B cell (primary cell): Measurements from ENCODE around the gene EML6. TPM values are rescaled to one million over a fixed set of nuclear protein-coding genes. Genes with fewer than 3 reads are reported as not detected.

ENCODE experiments used
- ATAC-seq: fragments of 200-7000 bp; cut with Tn5 transposase; one replicate; pipeline ENCODE4 v1.10.0; 2021; ENCODE audit warnings: low read depth, mild to moderate bottlenecking, moderate number of reproducible peaks, moderate library complexity
- CTCF ChIA-PET: fragments of 350-600 bp; sonication (Branson Sonifier 250); formaldehyde crosslinking; loops from one replicate; lab custom pipeline; 2021; ENCODE audit warnings: antibody characterized with exemption, inconsistent platforms; lab: Charles Lee
- POLR2A ChIA-PET: fragments of 350-600 bp; sonication (Branson Sonifier 250); formaldehyde crosslinking; loops from one replicate; lab custom pipeline; 2021; ENCODE audit warnings: antibody characterized with exemption; lab: Charles Lee
- DNase-seq: peaks from one replicate; pipeline ENCODE4 v3.0.0; 2013
- H2AFZ ChIP-seq: 2 replicates; pipeline ENCODE4 v1.6.1; 2012; ENCODE audit warnings: mild to moderate bottlenecking, low read depth, low read length; ENCODE audit not compliant: insufficient read depth, poor library complexity, severe bottlenecking
- H3K27ac ChIP-seq, 2 donors: 1 replicate in 1 of 2; 2 replicates in 1 of 2; pipeline ENCODE4 v1.5.1; 2012 to 2013; ENCODE audit warnings: low read length in 2 of 2, mild to moderate bottlenecking in 2 of 2, moderate library complexity in 1 of 2
- H3K27me3 ChIP-seq, 4 experiments: fragments of 200-600 bp in 1 of 4; sonication (generic) in 1 of 4; replicated peaks in 1 of 4; 1 replicate in 2 of 4; 2 replicates in 2 of 4; pipeline versions ENCODE4 v1.6.1 to v1.7.0; 2013 to 2016; ENCODE audit warnings: low read length in 3 of 4, mild to moderate bottlenecking in 2 of 4, mixed read lengths in 1 of 4, moderate library complexity in 1 of 4; ENCODE audit not compliant: insufficient read depth in 4 of 4, control insufficient read depth in 3 of 4; ENCODE audit errors: control extremely low read depth in 1 of 4
- H3K36me3 ChIP-seq, 2 experiments: replicated peaks in 1 of 2; 1 replicate in 1 of 2; 2 replicates in 1 of 2; pipeline versions ENCODE4 v1.6.1 to v1.7.1; 2013; ENCODE audit warnings: low read length in 1 of 2; ENCODE audit not compliant: insufficient read depth in 2 of 2, control insufficient read depth in 1 of 2; ENCODE audit errors: control extremely low read depth in 1 of 2, extremely low read depth in 1 of 2
- H3K4me1 ChIP-seq, 2 donors: fragments of 200-600 bp in 1 of 2; sonication (generic) in 1 of 2; 1 replicate in 1 of 2; 2 replicates in 1 of 2; pipeline versions ENCODE4 v1.5.1 to v1.6.1; 2013 to 2017; ENCODE audit warnings: low read length in 2 of 2; ENCODE audit not compliant: control insufficient read depth in 2 of 2, insufficient read depth in 2 of 2
- H3K4me2 ChIP-seq: replicated peaks from 2 replicates; pipeline ENCODE3; 2012; ENCODE audit warnings: mild to moderate bottlenecking, low read depth, low read length; ENCODE audit not compliant: poor library complexity, severe bottlenecking
- H3K4me3 ChIP-seq, 5 experiments: fragments of 200-600 bp in 1 of 5; sonication (generic) in 1 of 5; 1 replicate in 3 of 5; 2 replicates in 2 of 5; pipeline versions ENCODE4 v1.5.1 to v1.7.0; 2011 to 2016; ENCODE audit warnings: low read length in 4 of 5, mild to moderate bottlenecking in 4 of 5, low read depth in 2 of 5, control low read depth in 1 of 5, moderate library complexity in 1 of 5; ENCODE audit not compliant: insufficient read depth in 1 of 5; ENCODE audit errors: control extremely low read depth in 1 of 5, extremely low read depth in 1 of 5
- H3K79me2 ChIP-seq: fragments of 200-600 bp; sonication (generic); one replicate; pipeline ENCODE4 v1.6.0; 2016; ENCODE audit warnings: low read length; ENCODE audit not compliant: control insufficient read depth, insufficient read depth
- H3K9ac ChIP-seq: fragments of 200-600 bp; sonication (generic); 2 replicates; pipeline ENCODE4 v1.6.1; 2017; ENCODE audit warnings: mild to moderate bottlenecking, low read length, moderate library complexity
- H3K9me3 ChIP-seq, 3 donors: one replicate each; pipeline versions ENCODE4 v1.6.1 to v1.7.1; 2013; ENCODE audit warnings: low read length in 2 of 3; ENCODE audit not compliant: control insufficient read depth in 2 of 3, insufficient read depth in 1 of 3; ENCODE audit errors: control extremely low read depth in 1 of 3
- H4K20me1 ChIP-seq: 2 replicates; pipeline ENCODE4 v1.6.0; 2012; ENCODE audit warnings: mild to moderate bottlenecking, low read length; ENCODE audit not compliant: insufficient read depth, control insufficient read depth, poor library complexity, severe bottlenecking
- H3K27ac Mint-ChIP-seq: one replicate; pipeline ENCODE4 v1.8.0; 2021; ENCODE audit warnings: mixed read lengths
- H3K27me3 Mint-ChIP-seq: one replicate; pipeline ENCODE4 v1.8.0; 2021; ENCODE audit warnings: mixed read lengths
- H3K4me1 Mint-ChIP-seq: one replicate; pipeline ENCODE4 v1.8.0; 2021; ENCODE audit warnings: mixed read lengths
- H3K4me3 Mint-ChIP-seq: one replicate; pipeline ENCODE4 v1.8.0; 2021; ENCODE audit warnings: mixed read lengths
- H3K9me3 Mint-ChIP-seq: one replicate; pipeline ENCODE4 v1.8.0; 2022; ENCODE audit warnings: mixed read lengths; ENCODE audit not compliant: insufficient read depth
- CTCF ChIP-seq: fragments of 200-600 bp; IDR thresholded peaks from one replicate; pipeline ENCODE4 v1.8.0; 2022; ENCODE audit warnings: antibody characterized with exemption, mild to moderate bottlenecking
- EZH2 ChIP-seq: IDR thresholded peaks from 2 replicates; pipeline ENCODE4 v1.6.1; 2012; ENCODE audit warnings: borderline replicate concordance, low read depth, mild to moderate bottlenecking, moderate library complexity, low read length; ENCODE audit not compliant: insufficient read depth, poor library complexity, severe bottlenecking
- WGBS: methylation state at CpG from one replicate; pipeline ENCODE4 v1.1.5; 2013; ENCODE audit warnings: missing lambda C conversion rate; ENCODE audit not compliant: insufficient coverage; 5-methylcytosine and 5-hydroxymethylcytosine counted together
- intact Hi-C: fragments of 100-400 bp; cut with micrococcal nuclease; formaldehyde crosslinking; loops from one replicate; pipeline ENCODE4 v1.10.0; 2022
- polyA plus RNA-seq: library from polyadenylated mRNA; depleted of rRNA; stranded (reverse); fragments of >200 nt; gene quantifications from 2 replicates; pipeline ENCODE4 v1.2.3, GENCODE V29; 2012
- total RNA-seq, 2 donors: library from RNA; stranded (reverse); fragments of 120-200 nt in 1 of 2; gene quantifications; 1 replicate in 1 of 2; 2 replicates in 1 of 2; pipeline versions ENCODE4 v1.2.3 to v1.2.4, GENCODE V29; 2013 to 2022

The EML6 gene
- total and polyA plus RNA-seq, 2 donors (not counting 1 experiment from before 2014, with no cell fraction given) = 42.5 to 53.7 TPM

DNA sequence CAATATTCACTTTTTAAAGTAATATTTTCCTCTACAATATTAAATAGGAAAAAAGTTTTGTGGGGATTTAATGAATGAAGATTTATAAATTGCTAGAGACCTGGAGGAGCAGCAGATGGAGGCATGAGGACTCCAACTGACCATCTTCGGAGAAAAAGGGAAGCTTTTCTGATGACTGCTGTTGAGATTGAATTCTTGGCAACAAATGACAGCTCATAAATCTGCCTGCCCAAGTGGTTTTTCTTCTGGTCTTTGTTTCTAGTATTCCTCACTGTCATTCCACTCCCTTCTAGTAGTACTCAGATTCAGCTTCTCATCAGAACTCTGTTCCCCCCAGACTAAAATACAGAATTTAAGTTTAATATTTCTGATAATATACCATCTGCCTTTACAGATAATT lies 157.0 kb downstream of the EML6 start:
- no peaks in the 10 kb centered on the region for H3K79me2 ChIP-seq
- H3K4me1 ChIP-seq = no peaks in the 10 kb centered on the region
- H3K36me3 ChIP-seq = no peaks in the 10 kb centered on the region
- H3K27me3 ChIP-seq = no peaks in the 10 kb centered on the region
- H3K27me3 Mint-ChIP-seq = no peaks in the 10 kb centered on the region
- DNase-seq (no peak), ATAC-seq (no peak)
- POLR2A ChIA-PET = no interaction called here
- H3K9me3 ChIP-seq = no peaks in the 10 kb centered on the region
- no peaks in the 10 kb centered on the region for H3K9me3 Mint-ChIP-seq
- no peak overlapping the region for H3K4me3 Mint-ChIP-seq
- no peak overlapping the region for H3K27ac Mint-ChIP-seq
- no peak overlapping the region for H3K9ac ChIP-seq
- TF ChIP-seq CTCF = no peak
- TF ChIP-seq EZH2 = no peak
- no peak overlapping the region for H3K4me2 ChIP-seq
- CTCF ChIA-PET = no interaction called here
- no peaks in the 10 kb centered on the region for H3K4me1 Mint-ChIP-seq
- intact Hi-C loops = no loop called here
- H4K20me1 ChIP-seq = no peaks in the 10 kb centered on the region
- H2AFZ ChIP-seq = no peak overlapping the region
- 40% methylated on average over 1 of the region's 1 CpG for WGBS
- no peak overlapping the region for H3K4me3 ChIP-seq
- no peak overlapping the region for H3K27ac ChIP-seq

- WGBS = 86% methylated on average over 1 of the region's 4 CpGs
- POLR2A ChIA-PET = no interaction called here
- H3K4me3 Mint-ChIP-seq = no peak overlapping the region
Observed at GRCh38 chr2:54881759-54882158, 158.3 kb downstream of the EML6 start.

More at GRCh38 chr2:54881759-54882158, 158.3 kb downstream of the EML6 start:
- CTCF ChIA-PET = interaction anchor here (0.7 to 1.6 kb wide), 2 partner anchors 18 to 32 kb away, joined by 3 to 6 read pairs; no protein-coding TSS in a partner anchor
- H4K20me1 ChIP-seq = no peaks in the 10 kb centered on the region
- Mint-ChIP-seq H3K9me3 (no peaks in the 10 kb centered on the region), H3K27me3 (no peaks in the 10 kb centered on the region), H3K27ac (no peak overlapping the region), H3K4me1 (no peaks in the 10 kb centered on the region)
- H2AFZ ChIP-seq = no peak overlapping the region
- no peak overlapping the region for H3K4me2 ChIP-seq
- no peaks in the 10 kb centered on the region for H3K9me3 ChIP-seq
- H3K36me3 ChIP-seq = no peaks in the 10 kb centered on the region
- no peaks in the 10 kb centered on the region for H3K79me2 ChIP-seq
- no peak for ATAC-seq
- DNase-seq = no peak
- no peak overlapping the region for H3K9ac ChIP-seq
- no peak overlapping the region for H3K4me3 ChIP-seq
- no peaks in the 10 kb centered on the region for H3K27me3 ChIP-seq
- TF ChIP-seq CTCF (no peak), EZH2 (no peak)
- no peak overlapping the region for H3K27ac ChIP-seq
- intact Hi-C loops = no loop called here
- H3K4me1 ChIP-seq = no peaks in the 10 kb centered on the region
